ENCODE data around the gene SOST.

Gene SOST

GRCh38 chr17:43780135-43780534, 21.5 kb upstream of the SOST start, which contains the start of gene CFAP97D1:
Gene CFAP97D1, plus strand, starts transcription at chr17:43780435. Its CDS starts 28 bp downstream, at chr17:43780463.
- Histone ChIP-seq H3K79me2 (ENCODE audit: insufficient read depth, low read depth) (no peaks in the 10 kb centered on the region; the same call in 1 of the 2 replicates), H3K4me2 (peak within 1 kb of the TSS; percentile 95), H2AFZ (ENCODE audit: low read depth) (peak within 1 kb of the TSS; percentile 92), H3K27me3 (ENCODE audit: insufficient read depth, low read depth) (peaks cover 37% of the 10 kb centered on the region), H3K9ac (peak within 1 kb of the TSS; percentile 29; the same call in 1 of the 2 replicates), H3K4me3 (IDR thresholded peaks at IDR 0.05; ENCODE audit: insufficient read depth, low read depth, low read length) (no peak within 1 kb of the TSS), H3K27ac (no peak within 1 kb of the TSS), H3K4me1 (ENCODE audit: low read depth, poor library complexity, severe bottlenecking) (peaks cover 8% of the 10 kb centered on the region), H3K36me3 (ENCODE audit: insufficient read depth) (no peaks in the 10 kb centered on the region), H4K20me1 (ENCODE audit: insufficient read depth) (no peaks in the 10 kb centered on the region)
- TF ChIP-seq CTCF (conservative IDR thresholded peaks at IDR 0.05; ENCODE audit: low read depth, low read length), result no peak

- Histone ChIP-seq H3K9ac (peak overlapping the region; percentile 29; the same call in 1 of the 2 replicates), H2AFZ (ENCODE audit: low read depth) (peak overlapping the region; percentile 92), H3K27ac (no peak overlapping the region), H3K4me3 (IDR thresholded peaks at IDR 0.05; ENCODE audit: insufficient read depth, low read depth, low read length) (no peak overlapping the region), H4K20me1 (ENCODE audit: insufficient read depth) (no peaks in the 10 kb centered on the region), H3K27me3 (ENCODE audit: insufficient read depth, low read depth) (peaks cover 35% of the 10 kb centered on the region), H3K79me2 (ENCODE audit: insufficient read depth, low read depth) (no peaks in the 10 kb centered on the region; the same call in 1 of the 2 replicates), H3K36me3 (ENCODE audit: insufficient read depth) (no peaks in the 10 kb centered on the region), H3K4me2 (peak overlapping the region; percentile 95), H3K4me1 (ENCODE audit: low read depth, poor library complexity, severe bottlenecking) (peaks cover 8% of the 10 kb centered on the region)
- no peak for TF ChIP-seq CTCF (conservative IDR thresholded peaks at IDR 0.05; ENCODE audit: low read depth, low read length)
Measured at GRCh38 chr17:43779145-43780125, 20.8 kb upstream of the SOST start.

GRCh38 chr17:43778337-43779144, 19.9 kb upstream of the SOST start, which contains the start of gene DUSP3:
Gene DUSP3, minus strand, starts transcription at chr17:43778977. Its CDS starts 53 bp downstream, at chr17:43778924.
- H4K20me1 ChIP-seq (ENCODE audit: insufficient read depth), result no peaks in the 10 kb centered on the region
- peak within 1 kb of the TSS; percentile 95 for H3K4me2 ChIP-seq
- H3K79me2 ChIP-seq (ENCODE audit: insufficient read depth, low read depth), result no peaks in the 10 kb centered on the region; the same call in 1 of the 2 replicates
- peak within 1 kb of the TSS; percentile 92 for H2AFZ ChIP-seq (ENCODE audit: low read depth)
- H3K9ac ChIP-seq, result peak within 1 kb of the TSS; percentile 92
- H3K4me3 ChIP-seq (IDR thresholded peaks at IDR 0.05; ENCODE audit: insufficient read depth, low read depth, low read length), result no peak within 1 kb of the TSS
- H3K27me3 ChIP-seq (ENCODE audit: insufficient read depth, low read depth), result peaks cover 29% of the 10 kb centered on the region
- H3K27ac ChIP-seq, result peak within 1 kb of the TSS; percentile 70
- 0 out of 2 replicates have a peak, but pooled peaks have one; percentile 1 for TF ChIP-seq CTCF (conservative IDR thresholded peaks at IDR 0.05; ENCODE audit: low read depth, low read length)
- H3K36me3 ChIP-seq (ENCODE audit: insufficient read depth), result no peaks in the 10 kb centered on the region
- H3K4me1 ChIP-seq (ENCODE audit: low read depth, poor library complexity, severe bottlenecking), result peaks cover 8% of the 10 kb centered on the region

Measured in KMS-11 (cell line).